HG03457 (cell line): ENCODE results near the gene RASSF3.
"Not testable (repeated sequence)": the region's sequence is repeated elsewhere in the genome, so short reads cannot be mapped to it uniquely, and the experiment has no call there.

Experiments used
- ATAC-seq: cut with Tn5 transposase; IDR thresholded peaks from one replicate; pipeline ENCODE4 v1.9.1; 2021; ENCODE audit warnings: moderate number of reproducible peaks; ENCODE audit not compliant: unreplicated experiment

The RASSF3 gene

GRCh38 chr12:64631197-64631596 lies 20.9 kb downstream of the RASSF3 start:
- ATAC-seq: no peak

- ATAC-seq: no peak
These were observed 23.0 kb downstream of the RASSF3 start for GRCh38 chr12:64633011-64633939.

DNA sequence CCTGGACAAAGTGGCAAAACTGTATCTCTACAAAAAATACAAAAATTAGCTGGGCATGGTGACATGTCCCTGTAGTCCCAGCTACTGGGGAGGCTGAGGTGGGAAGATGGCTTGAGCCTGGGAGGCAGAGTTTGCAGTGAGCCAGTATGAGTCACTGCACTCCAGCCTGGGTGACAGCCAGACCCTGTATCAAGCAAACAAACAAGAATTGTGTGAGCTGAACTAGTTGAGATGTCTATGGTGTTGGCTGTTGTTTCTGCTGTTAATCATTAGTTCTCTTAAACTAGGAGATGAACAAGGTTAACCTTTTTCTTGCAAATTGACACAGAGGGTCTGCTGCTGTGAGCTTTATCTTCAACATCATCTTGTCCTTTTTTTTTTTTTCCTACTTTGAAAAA lies 23.6 kb downstream of the RASSF3 start:
- ATAC-seq: peak; percentile 59

DNA sequence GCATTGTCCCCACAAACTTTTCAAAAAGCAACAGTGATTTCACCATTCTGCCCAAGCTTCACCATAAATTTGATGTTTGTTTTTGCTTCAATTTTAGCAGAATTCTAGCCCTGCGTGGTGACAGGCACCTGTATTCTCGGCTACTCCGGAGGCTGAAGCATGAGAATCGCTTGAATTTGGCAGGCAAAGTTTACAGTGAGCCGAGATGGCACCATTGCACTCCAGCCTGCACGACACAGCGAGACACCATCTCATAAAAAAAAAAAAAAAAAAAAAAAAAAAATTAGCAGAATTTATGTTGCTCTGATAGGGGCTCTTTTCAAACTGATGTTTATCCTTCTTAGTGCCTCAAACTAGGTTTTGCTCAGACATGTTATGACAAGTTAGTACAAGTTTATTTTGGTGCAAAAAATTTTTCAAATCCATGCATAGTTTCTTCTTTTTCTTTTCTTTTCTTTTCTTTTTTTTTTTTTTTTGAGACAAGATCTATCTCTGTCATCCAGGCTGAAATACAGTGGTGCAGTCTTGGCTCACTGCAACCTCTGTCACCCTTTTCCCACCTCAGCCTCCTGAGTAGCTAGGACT lies 24.3 kb downstream of the RASSF3 start:
- ATAC-seq: no peak

- ATAC-seq: no peak
These were observed 25.2 kb downstream of the RASSF3 start for GRCh38 chr12:64635356-64635998.

GRCh38 chr12:64636856-64637255 lies 26.6 kb downstream of the RASSF3 start:
- no peak for ATAC-seq

- ATAC-seq: no peak
These were observed 29.2 kb downstream of the RASSF3 start for GRCh38 chr12:64639466-64639865.

- no peak for ATAC-seq
These were observed 36.0 kb downstream of the RASSF3 start for GRCh38 chr12:64646318-64646717.

GRCh38 chr12:64649487-64649886 lies 39.2 kb downstream of the RASSF3 start:
- no peak for ATAC-seq

DNA sequence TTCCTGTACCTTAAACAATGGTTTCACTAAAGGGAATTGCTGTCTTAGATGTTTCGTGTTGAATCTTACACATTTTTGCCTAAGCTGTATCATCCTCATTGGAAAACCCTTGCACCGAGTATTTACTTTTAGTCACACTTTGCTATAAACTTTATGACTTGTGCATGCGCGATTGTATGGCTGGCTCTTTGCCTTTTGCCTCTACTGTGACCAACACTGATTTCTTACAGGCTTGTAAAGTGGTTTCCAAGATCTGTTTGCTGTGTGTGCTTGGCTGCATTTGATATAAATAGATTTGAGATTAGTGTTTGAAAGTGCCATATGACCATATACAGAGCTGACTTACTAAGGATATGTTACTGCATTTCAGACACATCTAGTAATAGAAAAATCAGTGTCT lies 40.5 kb downstream of the RASSF3 start:
- no peak for ATAC-seq

DNA sequence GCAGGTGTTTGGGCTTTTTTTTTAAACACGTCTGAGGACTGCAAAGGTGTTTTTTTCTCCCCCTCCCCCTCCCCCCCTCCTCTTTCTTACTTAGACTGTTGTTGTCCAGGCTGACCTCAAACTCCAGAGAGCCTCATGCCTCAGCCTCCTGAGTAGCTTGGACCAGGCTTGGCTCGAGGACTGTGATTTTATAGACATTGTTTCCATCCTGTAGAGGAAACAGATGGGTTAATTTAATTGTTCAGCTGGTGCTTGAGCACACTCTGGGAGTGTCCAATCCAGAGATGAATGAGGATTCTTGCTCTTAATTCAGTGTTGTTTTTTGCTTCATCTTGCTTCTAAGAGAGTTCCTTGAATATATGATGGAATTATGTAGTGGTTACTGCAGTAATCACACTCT lies 42.1 kb downstream of the RASSF3 start:
- ATAC-seq: no peak

- no peak for ATAC-seq
These were observed 42.8 kb downstream of the RASSF3 start for GRCh38 chr12:64653123-64653522.

DNA sequence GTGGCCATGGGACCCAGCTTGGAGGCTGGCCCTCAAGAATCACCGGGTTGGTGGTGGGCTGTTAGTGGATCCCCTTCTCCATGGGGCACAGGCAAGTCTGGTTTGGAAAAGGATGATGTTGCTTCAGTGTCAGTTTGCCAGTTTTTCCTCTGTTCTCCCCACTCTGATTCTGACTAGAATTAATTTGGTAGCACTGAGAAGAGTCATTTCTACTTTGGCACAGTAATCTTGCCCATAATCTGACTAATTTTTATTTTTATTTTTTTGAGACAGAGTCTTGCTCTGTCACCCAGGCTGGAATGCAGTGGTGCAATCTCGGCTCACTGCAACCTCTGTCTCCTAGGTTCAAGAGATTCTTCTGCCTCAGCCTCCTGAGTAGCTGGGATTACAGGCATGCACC lies 43.6 kb downstream of the RASSF3 start:
- ATAC-seq: not testable (repeated sequence)

GRCh38 chr12:64655141-64655540 lies 44.8 kb downstream of the RASSF3 start:
- ATAC-seq: no peak

DNA sequence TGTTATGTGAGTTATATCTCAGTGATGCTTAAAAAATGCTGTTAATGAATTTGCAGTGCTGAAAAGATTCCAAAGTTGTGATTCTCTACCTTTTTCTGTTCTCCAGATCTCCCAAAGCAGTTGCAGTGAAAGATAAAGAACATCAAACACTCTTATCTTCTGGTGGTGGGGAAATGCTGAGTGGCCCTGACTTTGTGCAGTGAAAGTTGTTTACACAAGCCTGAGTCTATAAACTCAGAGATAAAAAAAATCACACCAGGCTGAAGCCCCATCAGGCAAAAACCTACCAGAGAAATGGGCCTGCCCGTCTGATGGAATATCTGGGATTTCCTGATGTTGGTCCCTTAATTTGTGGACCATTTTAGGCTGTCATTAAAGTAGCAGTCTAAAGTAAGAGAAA lies 46.1 kb downstream of the RASSF3 start:
- ATAC-seq: no peak

- ATAC-seq: no peak
These were observed 48.7 kb downstream of the RASSF3 start for GRCh38 chr12:64658892-64659481.

DNA sequence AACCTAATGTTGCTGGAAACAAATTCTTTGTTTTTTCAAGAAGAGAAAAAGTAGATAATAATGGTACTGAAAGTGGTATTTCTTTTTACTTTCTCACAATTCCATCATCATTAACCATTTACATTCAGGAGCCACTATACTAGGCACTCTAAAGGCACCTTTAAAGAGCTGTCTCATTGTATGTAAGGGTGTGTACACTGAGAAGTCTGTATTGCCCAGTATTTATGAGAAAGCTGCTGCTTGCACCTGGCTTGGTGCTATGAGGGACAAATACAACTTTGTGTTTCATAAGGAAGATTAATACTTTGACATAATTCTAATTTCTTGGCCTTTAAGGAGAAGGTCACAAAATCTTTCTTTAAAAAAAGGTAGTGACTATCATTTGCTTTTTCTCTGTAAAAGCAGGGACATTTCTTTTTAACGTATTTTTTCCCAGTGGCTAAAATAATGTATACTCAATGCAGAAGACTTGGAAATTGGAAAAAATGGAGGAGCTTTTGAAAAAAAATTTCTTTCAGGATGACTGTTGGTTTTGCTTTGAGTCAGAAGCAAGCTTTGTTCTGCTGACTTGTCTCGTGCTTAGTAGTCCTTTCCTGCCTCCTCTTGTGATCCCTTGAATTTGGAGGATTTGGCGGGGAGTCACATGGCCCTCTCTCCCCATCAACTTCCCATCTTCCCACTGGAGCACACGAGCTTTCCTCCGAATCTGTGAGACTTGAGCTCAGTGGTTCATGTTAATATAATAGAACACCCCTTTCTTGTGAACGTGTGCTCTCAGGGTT lies 50.1 kb downstream of the RASSF3 start:
- ATAC-seq: no peak

GRCh38 chr12:64663015-64663414 lies 52.7 kb downstream of the RASSF3 start:
- ATAC-seq: no peak

DNA sequence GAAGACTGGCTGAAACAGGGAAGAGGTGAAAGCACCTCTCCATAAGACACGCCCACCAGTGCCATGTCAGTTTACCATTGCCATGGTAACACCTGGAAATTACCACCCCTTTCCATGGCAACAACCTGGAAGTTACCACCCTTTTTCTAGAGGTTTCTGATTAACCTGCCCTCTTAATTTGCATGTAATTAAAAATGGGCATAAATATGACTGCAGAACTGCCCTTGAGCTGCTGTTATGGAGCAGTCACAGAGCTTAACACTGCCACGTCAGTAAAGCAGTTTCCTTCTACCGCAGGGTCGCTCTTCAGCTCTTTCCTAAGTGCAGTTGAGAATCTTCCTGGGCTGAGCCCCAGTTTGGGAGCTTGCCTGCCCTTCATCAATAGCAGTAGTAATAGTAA lies 55.2 kb downstream of the RASSF3 start:
- ATAC-seq: peak; percentile 33

GRCh38 chr12:64666054-64666914 lies 56.0 kb downstream of the RASSF3 start:
- ATAC-seq: no peak
